Right renal cortex interstitium (tissue), 3 donors: ENCODE data around the gene PIAS1. TPM values are rescaled to one million over a fixed set of nuclear protein-coding genes. Genes with fewer than 3 reads are reported as not detected.
"Not testable (repeated sequence)": the region's sequence is repeated elsewhere in the genome, so short reads cannot be mapped to it uniquely, and the experiment has no call there.

Experiments
- DNase-seq, 3 donors: peaks; one replicate each; pipeline ENCODE4 v3.0.0-alpha.2; 2013; ENCODE audit warnings: low read depth in 3 of 3, low spot score in 2 of 3
- polyA plus RNA-seq, 3 donors: library from polyadenylated mRNA; unstranded; fragments of 120-200 nt; gene quantifications; one replicate each; pipeline ENCODE4 v1.2.1, GENCODE V29; 2013; ENCODE audit not compliant: insufficient read length in 3 of 3

Gene PIAS1
- polyA plus RNA-seq, 3 donors: 44.1 to 47.2 (median 45.7) TPM

DNA sequence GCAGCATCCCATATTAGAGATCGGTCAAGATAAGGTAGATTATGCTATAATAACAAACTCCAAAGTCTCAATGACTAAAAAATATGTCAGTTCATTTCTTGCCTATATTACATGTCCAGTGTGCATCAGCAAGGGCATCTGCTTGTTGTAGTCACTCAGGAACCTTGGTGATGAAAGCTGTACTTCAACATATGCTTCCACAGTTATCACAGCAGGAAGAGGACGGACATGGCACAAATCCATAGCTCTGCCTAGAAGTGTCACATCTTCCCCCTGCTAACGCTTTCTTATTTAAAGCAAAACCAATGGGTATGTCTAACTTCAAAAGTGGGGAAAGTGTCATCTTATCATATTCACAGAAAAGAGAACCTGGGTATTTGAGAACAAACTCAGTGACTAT, 20.0 kb upstream of the PIAS1 start:
- DNase-seq: no peak

DNA sequence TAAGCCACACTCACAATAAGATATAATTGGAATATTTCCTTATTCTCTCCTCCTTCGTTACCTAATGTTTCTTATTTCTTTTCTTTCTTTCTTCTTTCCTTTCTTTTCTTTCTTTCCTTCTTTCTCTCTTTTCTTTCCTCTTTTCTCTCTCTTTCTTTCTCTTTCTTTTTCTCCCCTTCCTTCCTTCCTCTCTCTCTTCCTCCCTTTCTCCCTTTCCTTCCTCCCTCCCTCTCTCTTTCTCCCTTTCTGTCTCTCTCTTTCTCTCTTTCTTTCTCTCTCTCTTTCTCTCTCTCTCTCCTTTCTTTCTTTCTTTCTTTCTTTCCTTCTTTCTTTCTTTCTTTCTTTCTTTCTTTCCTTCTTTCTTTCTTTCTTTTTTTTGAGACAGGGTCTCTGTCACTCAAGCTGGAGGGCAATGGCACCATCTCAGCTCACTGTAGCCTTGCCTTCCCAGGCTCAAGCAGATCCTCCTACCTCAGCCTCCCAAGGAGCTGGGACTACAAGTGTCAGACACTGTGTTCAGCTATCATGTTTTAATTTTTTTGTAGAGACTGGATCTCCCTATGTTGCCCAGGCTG, 19.3 kb upstream of the PIAS1 start:
- no peak for DNase-seq

DNA sequence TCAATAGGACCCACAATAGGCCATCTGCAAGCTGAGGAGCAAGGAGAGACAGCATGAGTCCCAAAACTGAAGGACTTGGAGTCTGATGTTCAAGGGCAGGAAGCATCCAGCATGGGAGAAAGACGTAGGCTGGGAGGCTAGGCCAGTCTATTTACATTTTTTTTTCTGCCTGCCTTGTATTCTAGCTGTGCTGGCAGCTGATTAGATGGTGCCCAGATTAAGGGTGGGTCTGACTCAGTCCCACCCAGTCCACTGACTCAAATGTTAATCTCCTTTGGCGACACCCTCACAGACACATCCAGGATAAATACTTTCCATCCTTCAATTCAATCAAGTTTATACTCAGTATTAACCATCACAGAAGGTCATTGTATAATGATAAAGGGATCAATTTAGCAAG, 15.9 kb upstream of the PIAS1 start:
- DNase-seq: no peak

GRCh38 chr15:68040144-68040543, 14.0 kb upstream of the PIAS1 start:
- DNase-seq: no peak

DNA sequence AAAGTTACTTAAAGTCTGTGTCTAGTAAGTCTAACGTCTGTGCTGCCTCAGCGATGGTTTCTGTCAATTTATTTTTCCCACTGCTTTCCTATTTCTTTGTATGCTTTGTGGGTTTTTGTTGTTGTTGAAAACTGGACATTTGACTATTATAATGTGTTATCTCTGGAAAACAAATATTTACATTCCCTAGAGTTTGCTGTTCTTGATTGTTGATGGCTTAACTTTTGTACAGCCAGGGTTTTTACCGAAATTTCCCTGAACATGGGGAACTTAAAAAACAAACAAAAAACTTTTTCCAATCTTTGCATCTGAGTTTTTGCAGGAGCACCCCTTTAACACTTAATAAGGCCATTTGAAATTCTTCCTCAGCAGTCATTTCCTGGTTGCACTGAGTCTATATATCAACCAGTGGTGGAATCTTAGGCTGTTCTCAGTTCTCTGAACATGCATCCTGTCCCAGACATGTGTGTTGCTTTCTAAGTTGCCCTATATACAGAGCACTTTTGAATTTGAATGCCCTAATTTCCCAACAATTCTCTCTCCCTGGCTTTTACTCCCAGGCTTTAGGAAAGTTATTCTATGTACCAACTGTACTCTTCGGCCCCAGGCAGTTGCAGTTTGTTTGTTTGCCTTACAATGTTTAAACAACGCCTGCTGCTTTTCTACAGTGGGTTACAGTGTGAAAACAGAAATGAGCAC, 11.8 kb upstream of the PIAS1 start:
- DNase-seq: no peak

GRCh38 chr15:68042855-68043222, 11.3 kb upstream of the PIAS1 start:
- no peak for DNase-seq

GRCh38 chr15:68045289-68046265, 8.5 kb upstream of the PIAS1 start:
- no peak for DNase-seq

DNA sequence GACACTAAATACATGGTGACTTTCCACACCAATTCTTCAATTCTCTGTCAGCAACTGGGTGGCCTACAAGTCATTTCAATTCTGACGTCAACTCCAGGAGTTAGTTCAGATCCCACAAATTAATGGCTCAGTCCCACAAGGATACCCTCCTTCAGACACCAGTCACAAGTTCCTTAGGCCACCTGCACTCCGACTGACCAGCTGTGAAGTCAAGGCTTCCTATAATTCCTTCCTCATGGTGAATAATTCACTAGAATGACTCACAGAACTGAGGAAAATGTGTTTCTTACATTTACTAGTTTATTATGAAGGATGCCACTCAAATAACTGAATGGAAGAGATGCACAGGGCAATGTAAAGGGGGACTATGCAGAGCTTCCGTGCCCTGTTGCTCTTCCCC, 6.3 kb upstream of the PIAS1 start:
- no peak for DNase-seq

DNA sequence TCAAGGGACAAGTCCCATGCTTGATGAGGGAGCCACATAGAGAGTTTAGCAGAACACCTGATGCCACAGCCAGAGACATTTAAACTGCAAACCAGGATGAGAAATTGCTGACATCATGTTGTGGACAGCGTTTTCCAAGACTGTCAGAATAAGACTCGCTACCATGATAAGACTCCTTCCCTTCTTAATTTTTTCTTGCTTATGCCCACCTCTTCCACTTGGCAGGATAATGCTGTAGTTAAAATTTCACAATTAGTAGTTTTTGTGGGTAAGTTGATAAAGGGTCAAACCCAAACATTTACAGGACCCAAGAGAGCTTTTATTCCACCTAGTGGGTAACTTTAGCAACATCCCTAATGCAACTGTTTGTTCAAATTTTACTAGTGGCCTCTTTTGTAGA, 3.0 kb upstream of the PIAS1 start:
- no peak for DNase-seq

- DNase-seq: no peak
Measured at GRCh38 chr15:68051907-68052306, 2.2 kb upstream of the PIAS1 start.

- no peak for DNase-seq
Measured at GRCh38 chr15:68052431-68052830, 1.7 kb upstream of the PIAS1 start.

- DNase-seq: no peak
Measured at GRCh38 chr15:68053001-68053400, 1.1 kb upstream of the PIAS1 start.

DNA sequence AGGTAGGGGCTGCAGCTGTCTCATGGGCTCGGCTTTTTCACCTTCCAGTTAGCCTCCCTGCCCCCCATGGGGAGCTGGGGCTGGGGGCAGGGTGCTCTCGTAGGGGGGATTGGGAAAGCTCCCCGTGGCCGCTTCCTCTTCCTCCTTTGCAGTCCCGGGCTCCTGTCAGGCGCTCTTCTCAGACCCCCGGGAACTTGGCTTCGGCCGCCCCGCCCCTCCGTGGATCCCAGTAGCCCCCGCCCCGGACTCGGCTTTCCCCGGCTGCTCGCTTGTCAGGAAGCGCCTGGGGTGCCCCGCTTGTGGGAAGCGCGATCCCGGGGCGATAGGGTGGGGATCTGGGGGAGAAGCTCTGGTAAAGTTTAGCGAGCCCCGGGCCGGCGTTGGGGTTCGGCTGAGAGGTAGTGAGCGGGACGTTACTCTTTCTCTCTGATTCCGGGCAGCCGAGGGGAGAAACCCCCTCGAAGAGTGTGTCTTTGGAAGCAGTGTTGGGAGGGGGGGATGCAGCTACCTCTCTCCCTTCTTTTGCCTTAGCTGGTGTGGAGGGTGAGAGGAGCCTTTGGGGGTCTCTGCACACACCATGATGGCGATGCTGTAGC, 611 bp downstream of the PIAS1 start:
- DNase-seq: peak; percentile 41 to 61 (median 48)

- DNase-seq: peak; percentile 16 to 26 (median 21)
Measured at GRCh38 chr15:68055224-68055705, 1.1 kb downstream of the PIAS1 start.

GRCh38 chr15:68056097-68056865, 2.2 kb downstream of the PIAS1 start:
- DNase-seq: no peak

DNA sequence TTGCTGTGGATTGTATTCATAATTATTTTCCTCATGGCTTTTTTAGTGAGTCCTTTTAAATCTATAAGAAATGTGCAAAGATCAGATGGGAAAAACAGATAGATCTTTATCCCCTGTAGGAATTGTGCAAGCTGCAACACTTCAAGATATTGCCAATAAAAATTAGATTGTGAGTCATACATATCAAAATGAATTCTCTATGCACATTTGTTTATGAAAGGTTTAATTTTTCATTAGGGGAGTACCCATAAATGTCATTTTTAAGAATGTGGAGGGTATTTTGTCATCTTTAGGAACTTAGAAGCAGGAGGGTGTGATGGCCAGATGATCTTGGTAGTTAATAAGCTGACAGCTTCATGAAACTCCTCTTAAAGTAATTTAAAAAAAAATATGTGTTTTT, 2.9 kb downstream of the PIAS1 start:
- no peak for DNase-seq

DNA sequence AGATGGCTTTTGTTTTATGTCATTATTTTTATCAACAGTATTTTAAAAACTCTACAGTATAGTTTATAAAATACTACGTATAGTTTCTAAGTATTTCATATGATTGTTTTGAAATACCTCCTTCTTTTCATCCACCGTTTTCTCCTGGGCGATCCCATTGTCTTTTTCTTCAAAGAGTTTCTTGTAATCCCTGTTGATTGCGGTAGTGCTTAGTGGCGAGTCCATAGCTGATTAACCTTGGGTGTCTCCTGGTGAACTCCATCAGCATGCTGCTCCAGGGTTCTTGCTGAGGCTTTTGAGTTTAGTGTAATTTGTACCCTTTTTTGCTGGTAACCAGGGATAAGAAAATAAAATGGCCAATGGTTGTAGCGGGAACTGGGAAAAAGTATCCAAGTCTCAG, 3.6 kb downstream of the PIAS1 start:
- DNase-seq: no peak

DNA sequence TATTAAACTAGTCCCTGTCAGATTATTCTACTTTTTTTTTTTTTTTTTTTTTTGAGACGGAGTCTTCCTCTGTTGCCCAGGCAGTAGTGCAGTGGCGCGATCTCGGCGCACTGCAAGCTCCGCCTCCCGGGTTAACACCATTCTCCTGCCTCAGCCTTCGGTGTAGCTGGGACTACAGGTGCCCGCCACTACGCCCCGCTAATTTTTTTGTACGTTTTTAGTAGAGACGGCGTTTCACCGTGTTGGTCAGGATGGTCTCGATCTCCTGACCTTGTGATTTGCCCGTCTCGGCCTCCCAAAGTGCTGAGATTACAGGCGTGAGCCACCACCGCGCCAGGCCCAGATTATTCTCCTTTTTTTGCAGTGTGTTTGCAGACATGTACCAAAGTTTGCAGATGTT, 4.9 kb downstream of the PIAS1 start:
- DNase-seq: not testable (repeated sequence)

- DNase-seq: no peak
Measured at GRCh38 chr15:68059630-68060029, 5.5 kb downstream of the PIAS1 start.

DNA sequence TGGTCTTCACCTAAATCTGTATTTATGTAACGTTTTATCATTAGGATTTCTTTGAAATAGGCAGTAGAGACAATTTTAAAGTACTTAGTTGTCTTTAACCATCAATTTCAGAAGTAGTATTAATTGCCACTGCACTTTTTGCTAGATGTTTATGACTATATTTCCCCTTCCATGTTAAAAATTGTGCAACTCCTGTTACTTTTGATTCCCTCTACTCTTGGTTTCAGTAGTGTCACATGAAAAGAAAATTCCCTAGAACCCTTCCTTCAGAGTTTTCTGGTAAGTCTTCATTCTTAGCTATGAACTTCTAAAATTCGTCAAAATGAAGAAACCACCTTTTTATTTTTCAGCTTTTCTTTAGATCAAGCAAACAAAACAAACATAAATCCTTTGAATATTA, 7.1 kb downstream of the PIAS1 start:
- no peak for DNase-seq
